Colon (tissue), 2 donors: ENCODE measurements around the gene WASF3.
"Not testable (repeated sequence)": the region's sequence is repeated elsewhere in the genome, so short reads cannot be mapped to it uniquely, and the experiment has no call there.

Experiments
- FAIRE-seq: peaks from 2 replicates; lab custom pipeline; 2012; peaks lifted over from hg19 to GRCh38; lab: Jason Lieb, UNC
- donor health status: control.
- donor health status: control.

Gene WASF3

GRCh38 chr13:26636073-26636472, 78.6 kb downstream of the WASF3 start:
- not testable (repeated sequence) for FAIRE-seq

DNA sequence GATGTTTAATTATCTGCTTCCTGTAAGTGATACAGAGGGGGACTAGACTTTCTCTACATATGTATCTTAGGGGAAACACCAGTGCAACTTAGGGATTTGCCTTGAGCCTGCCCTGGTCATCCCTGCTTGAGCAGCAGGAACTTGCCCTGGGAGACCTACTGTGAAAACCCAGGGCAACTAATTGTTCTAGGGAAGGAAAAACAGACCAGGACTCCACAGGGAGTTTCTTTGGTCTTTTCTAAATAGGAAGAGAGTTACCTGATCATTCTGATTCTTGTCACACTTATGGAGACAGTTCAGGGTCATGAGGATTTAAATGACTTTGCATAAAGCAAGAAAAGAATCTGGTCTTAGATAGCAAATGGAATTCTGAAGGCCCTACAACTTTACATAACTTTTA, 89.1 kb downstream of the WASF3 start:
- FAIRE-seq = no peak

DNA sequence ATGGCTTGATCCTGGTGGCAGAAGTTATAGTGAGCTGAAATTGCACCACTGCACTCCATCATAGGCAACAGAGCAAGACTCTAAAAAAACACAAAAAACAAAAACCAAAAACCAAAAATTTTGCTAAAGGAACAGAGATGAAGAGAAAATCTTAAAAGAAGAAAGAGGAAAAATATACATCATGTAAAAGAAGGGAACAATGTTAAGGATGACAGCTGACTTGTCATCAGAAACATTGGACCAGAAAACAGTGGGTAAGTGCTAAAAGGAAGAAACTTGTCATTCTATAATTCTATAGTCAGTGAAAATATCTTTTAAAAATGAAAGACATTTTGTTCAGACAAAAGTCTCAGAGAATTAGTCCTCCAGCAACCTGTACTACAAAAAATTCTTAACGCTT, 93.8 kb downstream of the WASF3 start:
- FAIRE-seq = no peak

GRCh38 chr13:26653310-26653709, 95.8 kb downstream of the WASF3 start:
- no peak for FAIRE-seq

GRCh38 chr13:26653842-26654241, 96.4 kb downstream of the WASF3 start:
- no peak for FAIRE-seq

- FAIRE-seq = no peak
Measured at GRCh38 chr13:26656919-26657318, 99.4 kb downstream of the WASF3 start.

GRCh38 chr13:26658448-26659385, 101.2 kb downstream of the WASF3 start:
- FAIRE-seq = no peak

DNA sequence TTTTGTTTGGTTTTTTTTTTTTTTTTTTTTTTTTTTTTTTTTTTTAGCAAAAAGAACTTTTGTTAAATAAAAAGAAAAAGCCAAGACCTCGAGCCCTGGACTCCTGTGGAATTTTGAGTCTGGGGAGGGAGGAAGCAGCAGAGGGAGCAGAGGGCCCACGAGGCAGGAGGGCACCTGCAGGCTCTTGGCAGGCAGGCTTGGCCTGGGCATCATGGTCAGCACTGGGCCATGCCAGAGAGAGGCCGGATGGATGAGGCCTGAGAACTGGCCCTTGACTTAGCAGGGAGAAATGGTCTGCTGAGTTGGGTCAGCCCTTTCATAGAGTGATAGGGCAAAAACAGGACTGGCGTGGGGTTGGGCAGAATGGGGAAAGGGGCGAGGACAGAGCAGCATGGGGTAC, 102.7 kb downstream of the WASF3 start:
- no peak for FAIRE-seq

GRCh38 chr13:26660766-26661165, 103.3 kb downstream of the WASF3 start:
- FAIRE-seq = no peak

GRCh38 chr13:26663791-26664190, 106.3 kb downstream of the WASF3 start:
- FAIRE-seq = no peak

- FAIRE-seq = no peak
Measured at GRCh38 chr13:26664286-26664685, 106.8 kb downstream of the WASF3 start.

- no peak for FAIRE-seq
Measured at GRCh38 chr13:26664876-26665275, 107.4 kb downstream of the WASF3 start.

GRCh38 chr13:26668357-26669146, 111.1 kb downstream of the WASF3 start:
- no peak for FAIRE-seq

DNA sequence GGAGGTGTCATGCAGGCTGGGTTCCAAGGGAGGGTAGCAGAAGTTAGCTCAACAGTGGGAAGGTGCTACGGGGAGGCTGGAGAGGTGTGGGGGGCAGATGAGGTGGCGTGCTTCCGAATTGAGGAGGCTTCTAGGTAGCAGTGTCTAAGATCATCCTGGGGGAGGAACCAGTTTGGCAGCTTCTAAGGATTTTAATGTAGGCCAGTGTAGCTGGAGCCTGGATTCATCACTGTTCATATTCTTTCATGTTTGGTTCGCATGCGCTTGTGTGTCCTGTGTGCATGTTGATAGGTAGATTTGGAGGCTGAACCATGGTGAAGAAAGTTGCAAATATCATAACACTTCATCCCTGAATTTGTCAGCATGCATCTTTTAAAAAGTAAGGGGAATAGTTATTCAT, 116.4 kb downstream of the WASF3 start:
- FAIRE-seq = no peak

- FAIRE-seq = no peak
Measured at GRCh38 chr13:26677156-26677555, 119.7 kb downstream of the WASF3 start.

DNA sequence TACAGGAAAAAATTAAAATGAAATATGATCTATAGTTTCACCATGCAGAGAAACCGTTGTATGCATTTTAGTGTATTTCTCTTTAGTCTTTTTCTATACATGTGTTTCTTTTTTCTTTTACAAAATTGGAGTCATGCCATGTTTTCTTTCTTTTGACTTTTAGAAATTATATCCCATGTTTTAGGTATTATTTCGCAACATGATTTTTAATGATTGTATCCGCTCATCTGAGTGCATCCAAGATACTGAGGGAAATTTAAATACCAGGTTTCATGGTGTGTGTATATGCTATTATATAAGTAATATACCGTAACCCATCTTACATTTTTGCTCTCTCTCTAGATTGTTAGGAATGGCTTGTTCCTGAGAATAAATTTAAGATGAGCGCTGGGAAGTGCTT, 120.8 kb downstream of the WASF3 start:
- no peak for FAIRE-seq

- FAIRE-seq = no peak
Measured at GRCh38 chr13:26678796-26679195, 121.3 kb downstream of the WASF3 start.

- FAIRE-seq = no peak
Measured at GRCh38 chr13:26679411-26680122, 122.1 kb downstream of the WASF3 start.

DNA sequence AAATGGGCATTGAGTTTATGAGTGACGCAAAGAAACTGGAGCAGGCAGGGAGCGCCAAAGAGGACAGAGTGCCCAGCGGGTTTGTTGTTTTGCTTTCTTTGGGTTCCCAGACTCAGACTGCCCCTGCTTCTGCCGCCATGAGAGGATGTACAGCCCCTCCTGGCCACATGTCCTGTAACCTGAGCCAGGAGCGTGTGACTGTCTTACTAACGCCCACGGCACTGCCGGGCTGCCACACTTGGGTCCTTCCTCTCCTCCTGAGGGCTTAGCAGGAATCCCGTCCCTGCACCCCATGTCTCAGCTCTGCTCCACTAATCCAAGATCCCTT, 122.6 kb downstream of the WASF3 start:
- FAIRE-seq = no peak

DNA sequence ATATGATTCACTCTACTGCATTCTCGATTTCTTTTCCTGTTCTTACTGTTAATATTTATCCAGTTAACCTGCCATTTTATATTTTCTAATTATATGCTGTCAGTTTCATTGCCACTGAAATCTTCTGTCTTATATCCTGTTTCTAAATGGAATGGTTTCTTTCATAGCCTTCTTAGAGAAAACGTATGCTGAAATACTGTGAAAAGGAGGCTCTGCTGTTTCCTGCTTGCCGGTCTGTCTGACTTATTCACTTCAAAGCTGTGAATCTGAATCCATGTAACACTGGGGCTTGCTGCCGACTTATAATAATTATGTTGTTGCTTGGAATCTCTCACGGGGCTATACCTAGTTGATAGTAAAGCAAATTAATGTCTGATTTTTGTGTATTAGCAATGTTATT, 123.1 kb downstream of the WASF3 start:
- no peak for FAIRE-seq

- FAIRE-seq = no peak
Measured at GRCh38 chr13:26681036-26681435, 123.6 kb downstream of the WASF3 start.

- FAIRE-seq = no peak
Measured at GRCh38 chr13:26682606-26683005, 125.1 kb downstream of the WASF3 start.

GRCh38 chr13:26685606-26686005, 128.1 kb downstream of the WASF3 start:
- no peak for FAIRE-seq
